K562 (cell line): ENCODE data around the gene CDYL2. TPM values are rescaled to one million over a fixed set of nuclear protein-coding genes. Genes with fewer than 3 reads are reported as not detected.

Source experiments
- ATAC-seq: fragments of 200-7000 bp; cut with Tn5 transposase; 3 replicates; pipeline ENCODE4 v1.9.1; 2020; ENCODE audit warnings: moderate library complexity
- BruUV-seq: library from RNA; stranded (reverse); fragments of 400-500 nt; replicated peaks from 2 replicates; lab custom pipeline; 2021; lab: Mats Ljungman, UMichigan
- CTCF ChIA-PET: fragments of 300-600 bp; formaldehyde crosslinking; extraction: SDS; loops from one replicate; lab custom pipeline; 2021; ENCODE audit warnings: low intra/inter-chr PET ratio; lab: Yijun Ruan, JAX
- POLR2A ChIA-PET: fragments of 300-600, 350-650 bp; sonication (Branson Sonifier 250); formaldehyde crosslinking; extraction: SDS; loops from one replicate; lab custom pipeline; 2021; ENCODE audit warnings: antibody characterized with exemption, inconsistent platforms; lab: Yijun Ruan, JAX
- DNase-seq, 4 experiments: peaks; one replicate each; pipeline versions ENCODE4 v3.0.0 to v3.0.0-alpha.2; 2011 to 2018; ENCODE audit warnings: low spot score in 3 of 4, mixed read lengths in 3 of 4; ENCODE audit errors: extremely low read depth in 1 of 4
- FAIRE-seq: peaks from 2 replicates; lab custom pipeline; 2011; peaks lifted over from hg19 to GRCh38; lab: Jason Lieb, UNC
- H2AFZ ChIP-seq: 2 replicates; pipeline ENCODE4 v1.6.0; 2011; ENCODE audit warnings: low read depth, low read length, control low read depth, inconsistent platforms
- H3K27ac ChIP-seq: fragments of 200-600 bp; 3 replicates; pipeline ENCODE4 v1.8.0; 2011; ENCODE audit warnings: low read depth, mild to moderate bottlenecking, control low read depth, inconsistent platforms, low read length, moderate library complexity, mixed read lengths; ENCODE audit errors: extremely low read depth
- H3K27me3 ChIP-seq, 2 experiments: fragments of 300-600 bp in 1 of 2; 2 replicates in 1 of 2; 3 replicates in 1 of 2; pipeline versions ENCODE4 v1.6.0 to v1.8.0; 2011; ENCODE audit warnings: inconsistent platforms in 2 of 2, low read length in 2 of 2, mild to moderate bottlenecking in 1 of 2, mixed read lengths in 1 of 2, moderate library complexity in 1 of 2; ENCODE audit not compliant: control insufficient read depth in 2 of 2, insufficient read depth in 2 of 2
- H3K36me3 ChIP-seq: fragments of 300-600 bp; 3 replicates; pipeline ENCODE4 v1.8.0; 2011; ENCODE audit warnings: mild to moderate bottlenecking, low read length, inconsistent platforms; ENCODE audit not compliant: control insufficient read depth, insufficient read depth
- H3K4me1 ChIP-seq, 2 experiments: fragments of 200-600 bp in 1 of 2; replicated peaks in 1 of 2; 2 replicates in 1 of 2; 3 replicates in 1 of 2; pipeline versions ENCODE4 v1.5.1 to v1.8.0; 2011; ENCODE audit warnings: inconsistent platforms in 2 of 2, low read length in 2 of 2, mild to moderate bottlenecking in 1 of 2, mixed read lengths in 1 of 2, moderate library complexity in 1 of 2; ENCODE audit not compliant: control insufficient read depth in 2 of 2, insufficient read depth in 2 of 2
- H3K4me2 ChIP-seq: 2 replicates; pipeline ENCODE4 v1.6.1; 2011; ENCODE audit warnings: low read length, control low read depth, inconsistent platforms, mixed read lengths; ENCODE audit not compliant: insufficient read depth
- H3K4me3 ChIP-seq: fragments of 200-600 bp; sonication (generic), shearing (Covaris generic); 2 replicates; pipeline ENCODE4 v1.5.1; 2016; ENCODE audit warnings: control low read depth, inconsistent platforms
- H3K79me2 ChIP-seq: fragments of 200-600 bp; 3 replicates; pipeline ENCODE4 v1.8.0; 2011; ENCODE audit warnings: low read length, inconsistent platforms; ENCODE audit not compliant: control insufficient read depth, insufficient read depth
- H3K9ac ChIP-seq, 2 experiments: 2 replicates each; pipeline versions ENCODE4 v1.6.0 to v1.6.1; 2011; ENCODE audit warnings: low read depth in 2 of 2, low read length in 2 of 2, control low read depth in 1 of 2, inconsistent platforms in 1 of 2, mild to moderate bottlenecking in 1 of 2, mixed read lengths in 1 of 2; ENCODE audit not compliant: insufficient read depth in 1 of 2
- H3K9me1 ChIP-seq: one replicate; pipeline ENCODE4 v1.6.0; 2011; ENCODE audit warnings: inconsistent platforms, mild to moderate bottlenecking, low read length, moderate library complexity; ENCODE audit not compliant: control insufficient read depth, insufficient read depth
- H3K9me3 ChIP-seq: replicated peaks from 2 replicates; pipeline ENCODE4 v1.5.1; 2011; ENCODE audit warnings: low read depth, low read length, inconsistent platforms; ENCODE audit not compliant: control insufficient read depth, insufficient read depth
- H4K20me1 ChIP-seq: replicated peaks from 2 replicates; pipeline ENCODE4 v1.6.1; 2011; ENCODE audit warnings: low read length, inconsistent platforms, mixed read lengths; ENCODE audit not compliant: control insufficient read depth, insufficient read depth
- ARID4B ChIP-seq: sonication (generic); formaldehyde crosslinking; IDR thresholded peaks from 2 replicates; pipeline ENCODE4 v1.8.0; 2022; ENCODE audit warnings: mild to moderate bottlenecking, missing genetic modification reagents
- ASH1L ChIP-seq: fragments of 450-650 bp; IDR thresholded peaks from 2 replicates; pipeline ENCODE4 v1.6.1; 2018; ENCODE audit warnings: borderline replicate concordance, mild to moderate bottlenecking, low read depth; ENCODE audit not compliant: partially characterized antibody
- CBFA2T2 ChIP-seq: fragments of 450-650 bp; conservative IDR thresholded peaks from 2 replicates; pipeline ENCODE4 v1.6.1; 2017; ENCODE audit warnings: mild to moderate bottlenecking
- NR2C2 ChIP-seq, 2 experiments: fragments of 200-800 bp in 1 of 2; sonication (Bioruptor generic) in 1 of 2; sonication (generic) in 1 of 2; formaldehyde crosslinking in 1 of 2; IDR thresholded peaks; 2 replicates each; pipeline versions ENCODE4 v1.6.1 to v1.8.0; 2016 to 2022; ENCODE audit warnings: mild to moderate bottlenecking in 1 of 2, missing compliant biosample characterization in 1 of 2, missing genetic modification characterization in 1 of 2, missing genetic modification reagents in 1 of 2
- PTBP1 ChIP-seq: fragments of 200-400 bp; formaldehyde crosslinking; IDR thresholded peaks from 2 replicates; pipeline ENCODE4 v1.6.1; 2017; ENCODE audit warnings: low read depth, low read length
- RCOR1 ChIP-seq, 2 experiments: IDR thresholded peaks; 2 replicates each; pipeline ENCODE4 v1.6.1; 2012; ENCODE audit warnings: low read depth in 2 of 2, low read length in 2 of 2, borderline replicate concordance in 1 of 2, improper control_type of control experiment in 1 of 2
- WHSC1 ChIP-seq: IDR thresholded peaks from one replicate; pipeline ENCODE4 v1.6.1; 2012; ENCODE audit warnings: low read length, control low read depth, inconsistent platforms
- ZBTB43 ChIP-seq: sonication (generic); formaldehyde crosslinking; IDR thresholded peaks from 2 replicates; pipeline ENCODE4 v1.8.0; 2023; ENCODE audit warnings: mild to moderate bottlenecking, missing genetic modification reagents
- ZNF174 ChIP-seq: fragments of 250-450 bp; sonication (Bioruptor Pico); IDR thresholded peaks from 2 replicates; pipeline ENCODE4 v1.4.0; 2020; ENCODE audit warnings: mild to moderate bottlenecking
- ZNF696 ChIP-seq: fragments of 250-450 bp; sonication (Bioruptor Pico); conservative IDR thresholded peaks from 2 replicates; pipeline ENCODE4 v1.4.0; 2020; ENCODE audit warnings: mild to moderate bottlenecking, moderate library complexity
- WGBS: fragments of 100-300 bp; shearing (Covaris generic); methylation state at CpG from one replicate; pipeline ENCODE4 v1.1.6; 2016; ENCODE audit warnings: low coverage, mixed read lengths; ENCODE audit not compliant: insufficient coverage; ENCODE audit errors: missing lambda C conversion rate; 5-methylcytosine and 5-hydroxymethylcytosine counted together
- in situ Hi-C: fragments of 300-500 bp; cut with MboI; formaldehyde crosslinking; loops from 4 replicates; pipeline ENCODE4 v1.15.0; 2018; ENCODE audit warnings: inconsistent platforms, mixed read lengths
- intact Hi-C: fragments of 100-400 bp; cut with micrococcal nuclease; formaldehyde crosslinking; loops from 2 replicates; pipeline ENCODE4 v1.14.2; 2022
- polyA plus RNA-seq, 8 experiments: library from polyadenylated mRNA; depleted of rRNA in 4 of 8; stranded (reverse) in 5 of 8; unstranded in 3 of 8; fragments of >200 nt; fragmentation: Nextera tagmentation in 2 of 8; fragmentation: Illumina TruSeq in 1 of 8; extraction: Ambion mirVana in 2 of 8; extraction: Trizol in 1 of 8; gene quantifications; 2 replicates each; pipeline versions ENCODE4 v1.2.1 to v1.2.3, GENCODE V29; 2011 to 2014; ENCODE audit warnings: inconsistent platforms in 1 of 8, missing spikeins in 1 of 8
- total RNA-seq, 7 experiments: library from RNA; depleted of rRNA in 6 of 7; stranded (reverse); fragments of >200 nt in 6 of 7; fragmentation: Illumina TruSeq in 2 of 7; extraction: Trizol in 2 of 7; gene quantifications; 2 replicates each; pipeline versions ENCODE4 v1.2.1 to v1.2.3, GENCODE V29; 2011 to 2021; ENCODE audit warnings: low replicate concordance in 1 of 7

Gene CDYL2
- total and polyA plus RNA-seq, 9 of the 15 experiments (the other 6 are each of a cell fraction or from before 2014, with no cell fraction given), result under 0.01 to 0.04 (median 0.01) TPM; not detected in 6

GRCh38 chr16:80601182-80601581, 203.2 kb downstream of the CDYL2 start:
- H3K9ac ChIP-seq, result no peak overlapping the region
- intact Hi-C loops, result no loop called here
- no peaks in the 10 kb centered on the region for H3K9me1 ChIP-seq
- 0 out of 2 replicates have a peak, but pooled peaks cover 3% of the 10 kb centered on the region for H4K20me1 ChIP-seq
- no peak for FAIRE-seq
- ChIA-PET POLR2A (no interaction called here), CTCF (no interaction called here)
- in situ Hi-C loops, result no loop called here
- ATAC-seq, result no peak
- H3K27ac ChIP-seq, result no peak overlapping the region
- 3% methylated on average over 4 of the region's 4 CpGs for WGBS
- no peak for DNase-seq
- H3K4me2 ChIP-seq, result no peak overlapping the region
- peaks cover 4 to 7% of the 10 kb centered on the region in 2 experiments; a peak in 4 of 5 replicates for H3K27me3 ChIP-seq
- no peaks in the 10 kb centered on the region for H3K36me3 ChIP-seq
- no peaks in the 10 kb centered on the region for H3K79me2 ChIP-seq
- H3K4me1 ChIP-seq, result no peaks in the 10 kb centered on the region
- no TSS peak for BruUV-seq
- H2AFZ ChIP-seq, result no peak overlapping the region
- no peak for TF ChIP-seq WHSC1
- TF ChIP-seq RCOR1 (IDR thresholded peaks at IDR 0.05; ENCODE audit: borderline replicate concordance in 1 of 2, low read depth in 2 of 2, low read length in 2 of 2), result no peak
- H3K4me3 ChIP-seq, result no peak overlapping the region
- H3K9me3 ChIP-seq, result no peaks in the 10 kb centered on the region

GRCh38 chr16:80599466-80599865, 204.9 kb downstream of the CDYL2 start:
- DNase-seq, result no peak
- FAIRE-seq, result no peak
- BruUV-seq, result no TSS peak
- Histone ChIP-seq H3K27me3 (peaks cover 4 to 5% of the 10 kb centered on the region in 2 experiments; a peak in 4 of 5 replicates), H3K36me3 (no peaks in the 10 kb centered on the region), H3K79me2 (no peaks in the 10 kb centered on the region), H3K4me1 (no peaks in the 10 kb centered on the region), H3K9me1 (no peaks in the 10 kb centered on the region), H4K20me1 (no peaks in the 10 kb centered on the region), H3K27ac (no peak overlapping the region), H3K4me3 (no peak overlapping the region), H2AFZ (no peak overlapping the region), H3K9ac (no peak overlapping the region), H3K9me3 (no peaks in the 10 kb centered on the region), H3K4me2 (no peak overlapping the region)
- ATAC-seq, result no peak
- ChIA-PET CTCF (no interaction called here), POLR2A (no interaction called here)
- in situ Hi-C loops, result no loop called here
- no peak for TF ChIP-seq ARID4B (CRISPR knock-in tag)
- TF ChIP-seq ASH1L, result no peak
- no peak for TF ChIP-seq ZBTB43 (CRISPR knock-in tag)
- TF ChIP-seq ZNF174 (CRISPR knock-in tag), result no peak
- no peak for TF ChIP-seq NR2C2 (CRISPR knock-in tag; IDR thresholded peaks at IDR 0.05)
- TF ChIP-seq NR2C2 (tag; IDR thresholded peaks at IDR 0.05), result no peak
- no peak for TF ChIP-seq CBFA2T2
- no peak for TF ChIP-seq PTBP1
- no peak for TF ChIP-seq ZNF696 (CRISPR knock-in tag)
- 0% methylated on average over 3 of the region's 3 CpGs for WGBS
- intact Hi-C loops, result no loop called here
